HG03135 (cell line): ENCODE results near the gene DNAI7.

Experiments used
- ATAC-seq: cut with Tn5 transposase; IDR thresholded peaks from one replicate; pipeline ENCODE4 v1.9.1; 2021; ENCODE audit warnings: mild to moderate bottlenecking, moderate library complexity; ENCODE audit not compliant: unreplicated experiment

The DNAI7 gene

GRCh38 chr12:25102402-25102801 is 92.6 kb downstream of the DNAI7 start:
- no peak for ATAC-seq

DNA sequence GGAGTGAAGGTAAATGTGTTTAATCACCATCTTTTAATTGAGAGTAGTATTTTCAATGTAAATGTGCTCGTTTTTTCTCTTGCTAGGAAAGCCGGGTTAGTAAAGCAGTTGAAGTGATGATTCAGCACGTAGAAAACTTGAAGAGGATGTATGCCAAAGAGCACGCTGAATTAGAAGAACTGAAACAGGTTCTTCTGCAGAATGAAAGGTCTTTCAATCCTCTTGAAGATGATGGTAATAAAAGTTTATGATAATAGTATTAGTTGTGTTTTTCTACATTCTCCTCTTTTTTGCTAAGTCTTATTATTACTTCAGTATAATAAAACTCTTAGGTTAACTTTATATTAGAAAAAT is 93.9 kb downstream of the DNAI7 start:
- ATAC-seq = no peak

- ATAC-seq = no peak
These were observed 94.5 kb downstream of the DNAI7 start for GRCh38 chr12:25100194-25101091.

DNA sequence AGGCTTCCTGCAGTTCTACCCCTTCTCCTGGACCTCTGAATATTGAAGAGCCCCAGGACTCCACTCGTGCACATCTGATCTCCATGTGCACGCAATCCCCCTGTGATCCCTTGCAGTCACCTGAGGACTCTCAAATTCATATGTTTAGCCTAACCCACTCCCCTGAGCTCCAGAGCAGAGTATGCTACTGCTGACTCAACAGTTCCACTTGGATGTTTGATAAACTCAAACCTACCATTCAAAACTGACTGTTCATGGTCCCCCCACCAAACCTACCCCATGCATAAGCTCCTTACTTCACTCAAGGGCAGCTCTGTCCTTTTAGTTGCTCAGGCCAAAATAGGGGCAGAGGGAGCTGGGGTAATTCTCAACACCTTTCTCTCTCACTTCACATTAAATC is 96.0 kb downstream of the DNAI7 start:
- no peak for ATAC-seq

DNA sequence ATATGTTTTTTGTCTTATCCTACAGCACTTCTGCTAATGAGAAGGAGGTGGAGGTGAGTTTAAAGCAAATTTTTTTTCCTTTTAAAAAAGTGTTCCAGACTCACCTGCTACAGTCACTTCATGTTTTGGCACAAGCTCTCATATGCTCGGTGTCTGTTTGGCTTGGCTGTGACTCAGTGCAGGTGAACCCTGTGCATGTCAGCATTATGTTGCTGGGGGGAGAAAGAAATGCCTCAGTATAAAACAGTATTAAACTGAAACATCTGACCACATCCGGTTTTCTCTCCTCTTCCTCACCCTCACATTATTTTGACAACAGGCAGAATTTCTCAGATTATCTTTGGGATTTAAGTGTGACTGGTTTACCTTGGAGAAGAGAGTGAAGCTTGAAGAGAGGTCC is 105.2 kb downstream of the DNAI7 start:
- no peak for ATAC-seq

GRCh38 chr12:25087596-25087995 is 107.4 kb downstream of the DNAI7 start:
- no peak for ATAC-seq

DNA sequence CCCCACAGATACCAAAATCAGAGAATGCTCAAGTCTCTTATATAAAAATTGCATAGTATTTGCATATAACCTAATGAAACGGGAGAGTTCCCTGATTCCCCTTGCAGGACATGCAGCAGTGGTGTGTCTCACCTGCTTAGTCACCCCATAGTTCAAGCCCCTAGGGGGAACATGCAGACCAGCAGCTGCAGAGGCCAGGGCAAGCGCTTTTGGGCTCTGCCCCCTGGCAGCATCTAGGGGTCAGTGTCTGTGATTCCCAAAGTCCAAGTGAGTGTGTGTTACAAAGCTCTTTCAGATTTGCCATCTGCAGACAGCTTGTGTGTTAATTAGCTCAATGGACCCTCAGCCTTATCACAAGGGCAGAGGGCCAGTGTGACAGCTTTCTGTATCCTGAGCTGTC is 110.1 kb downstream of the DNAI7 start:
- no peak for ATAC-seq

- ATAC-seq = no peak
These were observed 111.7 kb downstream of the DNAI7 start for GRCh38 chr12:25083211-25083610.

DNA sequence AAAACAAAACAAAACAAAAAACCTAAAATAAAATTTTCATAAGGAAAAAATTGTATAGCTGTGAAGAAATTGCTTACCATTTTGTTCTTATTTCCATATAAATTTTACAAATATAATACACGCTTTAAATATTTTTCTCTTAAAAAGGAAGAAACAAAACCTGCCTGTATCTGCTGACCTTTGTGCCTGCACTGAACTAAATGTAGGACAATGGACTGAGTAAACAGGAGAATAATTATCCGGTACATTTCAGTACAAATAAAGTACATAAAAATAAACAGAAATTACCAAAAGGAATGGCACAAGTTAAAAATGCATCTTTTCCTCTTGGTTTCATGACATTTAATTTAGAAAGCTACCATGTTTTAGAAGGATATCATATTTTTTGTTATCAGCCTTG is 112.3 kb downstream of the DNAI7 start:
- ATAC-seq = no peak

- ATAC-seq = no peak
These were observed 115.6 kb downstream of the DNAI7 start for GRCh38 chr12:25079393-25079792.

DNA sequence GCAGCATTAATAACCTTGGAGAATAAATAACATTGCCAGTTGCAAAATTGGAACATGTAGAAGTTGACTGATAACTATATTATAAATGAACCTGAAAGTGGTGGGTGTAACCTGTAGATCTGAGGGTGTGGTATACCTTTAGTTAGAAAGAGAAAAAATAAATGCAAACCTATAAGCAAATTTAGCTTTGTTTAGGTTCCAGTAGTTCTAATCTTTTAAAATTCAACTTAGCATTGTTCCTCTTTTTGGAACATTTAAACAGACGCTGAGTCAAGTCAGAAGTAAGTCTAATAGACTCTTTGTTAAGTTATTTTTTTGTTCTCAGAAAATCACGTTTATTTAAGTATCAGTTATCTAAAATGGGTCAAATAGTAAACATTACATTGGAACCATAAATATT is 120.0 kb downstream of the DNAI7 start:
- ATAC-seq = peak; percentile 65

DNA sequence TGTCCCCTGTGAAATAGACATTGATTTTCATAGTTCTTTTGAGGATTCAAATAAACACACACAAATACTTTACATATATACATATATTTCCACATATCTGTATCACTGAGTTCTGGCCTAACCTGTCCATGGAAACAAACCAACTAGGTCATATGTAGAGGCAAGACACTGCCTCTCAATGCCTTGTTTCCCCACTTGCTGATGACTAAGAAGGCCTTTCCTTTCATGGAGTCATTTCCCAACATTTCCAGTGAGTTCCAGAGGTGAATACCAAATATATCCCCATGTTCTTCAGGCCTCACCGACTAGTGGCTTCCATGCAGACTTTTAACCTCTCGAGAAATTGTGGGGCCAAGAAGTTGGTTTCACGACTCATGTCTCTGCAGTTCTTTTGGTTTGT is 120.8 kb downstream of the DNAI7 start:
- no peak for ATAC-seq

DNA sequence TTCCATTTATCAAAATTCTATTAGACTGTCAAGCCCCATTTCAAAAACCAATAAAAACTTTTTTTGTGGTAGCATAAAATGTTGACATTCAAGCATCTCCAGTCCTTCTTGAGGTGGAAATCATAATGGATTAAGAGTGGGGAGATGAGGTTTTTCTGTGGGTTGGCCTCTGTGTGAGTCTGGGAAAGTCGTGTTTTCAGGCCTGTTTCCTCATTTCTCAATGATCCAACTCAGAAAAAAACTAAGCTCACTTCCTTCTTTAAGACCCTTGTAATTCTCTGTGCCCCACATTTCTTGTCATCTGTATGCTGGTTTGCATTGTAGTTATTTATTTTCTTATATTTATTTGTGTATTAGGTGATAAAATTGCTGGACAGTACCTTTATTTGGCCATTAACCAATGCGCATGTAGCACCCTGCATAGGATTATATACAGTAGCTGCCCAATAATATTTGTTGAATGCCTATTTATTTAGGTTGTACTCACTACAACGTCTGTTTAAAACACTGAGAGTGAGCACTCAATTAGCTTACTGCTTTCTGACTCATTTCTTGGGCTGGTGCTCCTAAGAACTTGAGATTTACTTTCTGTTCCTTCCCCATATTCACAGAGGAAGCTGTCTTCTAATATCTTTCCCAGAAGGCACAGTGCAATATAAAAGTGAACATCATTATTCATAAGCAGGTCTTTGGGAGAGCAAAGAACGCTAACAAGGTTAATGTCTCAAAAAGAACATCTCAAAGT is 121.9 kb downstream of the DNAI7 start:
- no peak for ATAC-seq

DNA sequence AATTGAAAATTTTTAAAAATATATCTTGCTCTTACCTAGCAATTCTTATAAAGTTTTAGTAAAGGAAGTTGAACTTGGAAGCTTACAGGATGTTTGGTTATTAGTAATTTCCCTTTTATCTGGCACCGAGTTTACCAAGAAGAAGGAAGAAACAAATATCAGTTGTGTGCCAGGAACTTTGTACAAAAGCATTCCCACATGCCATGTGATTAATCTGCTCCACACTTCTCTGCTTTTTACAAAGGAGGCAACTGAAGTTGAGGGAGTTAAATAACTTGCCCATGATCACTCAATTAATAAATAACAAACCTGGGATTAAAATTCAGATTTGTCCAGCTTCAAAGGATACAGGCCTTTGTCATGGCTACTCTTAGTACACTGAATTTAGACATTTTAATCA is 123.6 kb downstream of the DNAI7 start:
- no peak for ATAC-seq

DNA sequence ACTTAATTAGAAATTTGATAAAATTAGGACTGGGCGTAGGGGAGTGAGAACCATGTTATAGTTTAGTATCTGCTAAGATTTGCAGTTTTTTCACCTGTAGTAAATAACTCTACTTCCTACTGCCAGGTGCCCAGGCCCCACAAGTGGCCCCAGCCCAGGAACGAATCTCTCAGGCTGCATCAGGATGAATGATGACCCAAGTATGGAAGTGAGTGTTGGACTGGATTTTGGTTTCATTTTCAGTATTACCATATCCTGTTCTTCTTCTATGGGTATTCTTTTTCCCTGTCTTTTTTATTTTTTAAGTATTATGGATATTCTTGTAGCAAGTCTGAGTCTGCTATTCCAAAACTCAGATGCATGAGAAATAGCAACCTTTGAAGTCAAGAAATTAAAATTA is 125.7 kb downstream of the DNAI7 start:
- ATAC-seq = no peak

- no peak for ATAC-seq
These were observed 129.9 kb downstream of the DNAI7 start for GRCh38 chr12:25065035-25065434.

GRCh38 chr12:25063873-25064628 is 130.9 kb downstream of the DNAI7 start:
- no peak for ATAC-seq

- ATAC-seq = peak; percentile 49
These were observed 136.3 kb downstream of the DNAI7 start for GRCh38 chr12:25058658-25059058.
